Measurements from ENCODE around the gene SHROOM4.

The SHROOM4 gene

DNA sequence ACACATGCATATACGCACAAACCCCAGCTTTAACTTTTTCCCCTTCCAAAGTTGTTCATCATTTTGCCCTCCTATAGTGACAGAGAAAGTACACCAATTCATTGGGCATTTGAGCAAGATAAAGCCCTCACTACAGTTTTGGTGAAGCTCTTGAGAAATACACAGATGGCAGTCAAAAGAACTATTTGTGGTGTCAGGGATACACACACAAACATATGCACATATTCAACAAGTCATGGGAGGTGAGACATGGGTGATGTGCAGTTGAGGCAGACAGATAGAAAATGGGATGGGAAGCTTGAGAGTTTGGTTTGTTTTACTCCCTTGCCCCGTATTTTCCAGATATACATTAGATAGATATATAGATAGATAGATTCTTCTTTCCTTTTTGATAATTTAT lies 11.8 kb upstream of the SHROOM4 start:
- H3K4me3 ChIP-seq (ENCODE audit: low read depth, low read length): no peak overlapping the region
- no peaks in the 10 kb centered on the region for H3K27me3 ChIP-seq (ENCODE audit: control insufficient read depth, insufficient read depth, low read length)
- no peaks in the 10 kb centered on the region for H3K79me2 ChIP-seq
- H3K9ac ChIP-seq: no peak overlapping the region
- TF ChIP-seq, protein P1, sequence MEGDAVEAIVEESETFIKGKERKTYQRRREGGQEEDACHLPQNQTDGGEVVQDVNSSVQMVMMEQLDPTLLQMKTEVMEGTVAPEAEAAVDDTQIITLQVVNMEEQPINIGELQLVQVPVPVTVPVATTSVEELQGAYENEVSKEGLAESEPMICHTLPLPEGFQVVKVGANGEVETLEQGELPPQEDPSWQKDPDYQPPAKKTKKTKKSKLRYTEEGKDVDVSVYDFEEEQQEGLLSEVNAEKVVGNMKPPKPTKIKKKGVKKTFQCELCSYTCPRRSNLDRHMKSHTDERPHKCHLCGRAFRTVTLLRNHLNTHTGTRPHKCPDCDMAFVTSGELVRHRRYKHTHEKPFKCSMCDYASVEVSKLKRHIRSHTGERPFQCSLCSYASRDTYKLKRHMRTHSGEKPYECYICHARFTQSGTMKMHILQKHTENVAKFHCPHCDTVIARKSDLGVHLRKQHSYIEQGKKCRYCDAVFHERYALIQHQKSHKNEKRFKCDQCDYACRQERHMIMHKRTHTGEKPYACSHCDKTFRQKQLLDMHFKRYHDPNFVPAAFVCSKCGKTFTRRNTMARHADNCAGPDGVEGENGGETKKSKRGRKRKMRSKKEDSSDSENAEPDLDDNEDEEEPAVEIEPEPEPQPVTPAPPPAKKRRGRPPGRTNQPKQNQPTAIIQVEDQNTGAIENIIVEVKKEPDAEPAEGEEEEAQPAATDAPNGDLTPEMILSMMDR (IDR thresholded peaks at IDR 0.05): no peak
- H3K9me3 ChIP-seq (ENCODE audit: control insufficient read depth, low read length): no peaks in the 10 kb centered on the region
- H3K4me1 ChIP-seq: no peaks in the 10 kb centered on the region
- H2AFZ ChIP-seq: no peak overlapping the region
- no peak overlapping the region for H3K4me2 ChIP-seq (ENCODE audit: low read length)
- H3K27ac ChIP-seq: no peak overlapping the region
- no peaks in the 10 kb centered on the region for H3K36me3 ChIP-seq (ENCODE audit: control insufficient read depth, insufficient read depth, low read length)

DNA sequence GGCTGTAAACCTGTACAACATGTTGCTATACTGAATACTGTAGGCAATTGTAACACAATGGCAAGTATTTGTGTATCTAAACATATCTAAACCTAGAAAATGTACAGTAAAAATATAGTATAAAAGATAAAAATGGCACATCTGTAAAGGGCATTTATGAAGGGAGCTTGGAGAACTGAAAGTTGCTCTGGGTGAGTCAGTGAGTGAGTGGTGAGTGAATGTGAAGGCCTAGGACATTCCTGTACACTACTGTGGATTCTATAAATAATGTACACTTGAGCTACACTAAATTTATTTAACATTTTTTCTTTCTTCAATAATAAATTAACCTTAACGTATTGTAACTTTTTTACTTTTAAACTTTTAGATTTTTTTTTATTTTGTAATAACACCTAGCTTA lies 5.0 kb upstream of the SHROOM4 start:
- H3K9ac ChIP-seq: no peak overlapping the region
- H3K27ac ChIP-seq: no peak overlapping the region
- no peaks in the 10 kb centered on the region for H3K36me3 ChIP-seq (ENCODE audit: control insufficient read depth, insufficient read depth, low read length)
- no peaks in the 10 kb centered on the region for H3K79me2 ChIP-seq
- TF ChIP-seq, protein P1 (IDR thresholded peaks at IDR 0.05): no peak
- no peak overlapping the region for H2AFZ ChIP-seq
- H3K4me2 ChIP-seq (ENCODE audit: low read length): no peak overlapping the region
- H3K4me1 ChIP-seq: no peaks in the 10 kb centered on the region
- H3K4me3 ChIP-seq (ENCODE audit: low read depth, low read length): no peak overlapping the region
- H3K9me3 ChIP-seq (ENCODE audit: control insufficient read depth, low read length): no peaks in the 10 kb centered on the region
- no peaks in the 10 kb centered on the region for H3K27me3 ChIP-seq (ENCODE audit: control insufficient read depth, insufficient read depth, low read length)

GRCh38 chrX:50815120-50815519 lies 1.1 kb upstream of the SHROOM4 start:
- Histone ChIP-seq H3K27ac (no peak overlapping the region), H3K4me1 (no peaks in the 10 kb centered on the region), H3K36me3 (ENCODE audit: control insufficient read depth, insufficient read depth, low read length) (no peaks in the 10 kb centered on the region), H3K4me2 (ENCODE audit: low read length) (no peak overlapping the region), H3K4me3 (ENCODE audit: low read depth, low read length) (no peak overlapping the region), H3K9me3 (ENCODE audit: control insufficient read depth, low read length) (no peaks in the 10 kb centered on the region), H2AFZ (no peak overlapping the region), H3K27me3 (ENCODE audit: control insufficient read depth, insufficient read depth, low read length) (no peaks in the 10 kb centered on the region), H3K79me2 (no peaks in the 10 kb centered on the region), H3K9ac (no peak overlapping the region)
- TF ChIP-seq, protein P1 (IDR thresholded peaks at IDR 0.05): no peak

GRCh38 chrX:50814701-50815100 lies 707 bp upstream of the SHROOM4 start:
- no peak overlapping the region for H3K4me3 ChIP-seq (ENCODE audit: low read depth, low read length)
- no peaks in the 10 kb centered on the region for H3K36me3 ChIP-seq (ENCODE audit: control insufficient read depth, insufficient read depth, low read length)
- peak overlapping the region; percentile 84 for H2AFZ ChIP-seq
- no peaks in the 10 kb centered on the region for H3K27me3 ChIP-seq (ENCODE audit: control insufficient read depth, insufficient read depth, low read length)
- no peak overlapping the region for H3K27ac ChIP-seq
- no peaks in the 10 kb centered on the region for H3K9me3 ChIP-seq (ENCODE audit: control insufficient read depth, low read length)
- H3K9ac ChIP-seq: no peak overlapping the region
- TF ChIP-seq, protein P1 (IDR thresholded peaks at IDR 0.05): no peak
- no peaks in the 10 kb centered on the region for H3K79me2 ChIP-seq
- H3K4me2 ChIP-seq (ENCODE audit: low read length): no peak overlapping the region
- no peaks in the 10 kb centered on the region for H3K4me1 ChIP-seq

- peak overlapping the region; percentile 31 for H3K4me3 ChIP-seq (ENCODE audit: low read depth, low read length)
- no peak overlapping the region for H3K27ac ChIP-seq
- TF ChIP-seq, protein P1 (IDR thresholded peaks at IDR 0.05): no peak
- H3K27me3 ChIP-seq (ENCODE audit: control insufficient read depth, insufficient read depth, low read length): no peaks in the 10 kb centered on the region
- H3K4me2 ChIP-seq (ENCODE audit: low read length): peak overlapping the region; percentile 60
- H3K9ac ChIP-seq: no peak overlapping the region
- H3K4me1 ChIP-seq: no peaks in the 10 kb centered on the region
- no peaks in the 10 kb centered on the region for H3K36me3 ChIP-seq (ENCODE audit: control insufficient read depth, insufficient read depth, low read length)
- H2AFZ ChIP-seq: peak overlapping the region; percentile 84
- no peaks in the 10 kb centered on the region for H3K79me2 ChIP-seq
- no peaks in the 10 kb centered on the region for H3K9me3 ChIP-seq (ENCODE audit: control insufficient read depth, low read length)
Measured at GRCh38 chrX:50812995-50813842, 775 bp downstream of the SHROOM4 start.
